ENCODE results near the gene RAPGEF2. TPM values are rescaled to one million over a fixed set of nuclear protein-coding genes. Genes with fewer than 3 reads are reported as not detected.

The RAPGEF2 gene, protein sequence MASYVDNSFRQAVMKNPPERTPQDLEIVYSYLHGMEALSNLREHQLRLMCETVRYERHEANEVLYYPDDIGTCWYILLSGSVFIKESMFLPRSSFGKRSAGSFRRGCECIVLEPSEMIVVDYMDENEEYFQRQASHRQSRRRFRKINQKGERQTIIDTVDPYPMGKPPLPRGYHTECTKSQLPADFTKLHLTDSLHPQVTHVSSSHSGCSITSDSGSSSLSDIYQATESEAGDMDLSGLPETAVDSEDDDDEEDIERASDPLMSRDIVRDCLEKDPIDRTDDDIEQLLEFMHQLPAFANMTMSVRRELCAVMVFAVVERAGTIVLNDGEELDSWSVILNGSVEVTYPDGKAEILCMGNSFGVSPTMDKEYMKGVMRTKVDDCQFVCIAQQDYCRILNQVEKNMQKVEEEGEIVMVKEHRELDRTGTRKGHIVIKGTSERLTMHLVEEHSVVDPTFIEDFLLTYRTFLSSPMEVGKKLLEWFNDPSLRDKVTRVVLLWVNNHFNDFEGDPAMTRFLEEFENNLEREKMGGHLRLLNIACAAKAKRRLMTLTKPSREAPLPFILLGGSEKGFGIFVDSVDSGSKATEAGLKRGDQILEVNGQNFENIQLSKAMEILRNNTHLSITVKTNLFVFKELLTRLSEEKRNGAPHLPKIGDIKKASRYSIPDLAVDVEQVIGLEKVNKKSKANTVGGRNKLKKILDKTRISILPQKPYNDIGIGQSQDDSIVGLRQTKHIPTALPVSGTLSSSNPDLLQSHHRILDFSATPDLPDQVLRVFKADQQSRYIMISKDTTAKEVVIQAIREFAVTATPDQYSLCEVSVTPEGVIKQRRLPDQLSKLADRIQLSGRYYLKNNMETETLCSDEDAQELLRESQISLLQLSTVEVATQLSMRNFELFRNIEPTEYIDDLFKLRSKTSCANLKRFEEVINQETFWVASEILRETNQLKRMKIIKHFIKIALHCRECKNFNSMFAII (N-terminal part only)
- polyA plus RNA-seq (2013, experiment 1 of 2): 26.5 TPM
- polyA plus RNA-seq (2013, experiment 2 of 2): 23.5 TPM

DNA sequence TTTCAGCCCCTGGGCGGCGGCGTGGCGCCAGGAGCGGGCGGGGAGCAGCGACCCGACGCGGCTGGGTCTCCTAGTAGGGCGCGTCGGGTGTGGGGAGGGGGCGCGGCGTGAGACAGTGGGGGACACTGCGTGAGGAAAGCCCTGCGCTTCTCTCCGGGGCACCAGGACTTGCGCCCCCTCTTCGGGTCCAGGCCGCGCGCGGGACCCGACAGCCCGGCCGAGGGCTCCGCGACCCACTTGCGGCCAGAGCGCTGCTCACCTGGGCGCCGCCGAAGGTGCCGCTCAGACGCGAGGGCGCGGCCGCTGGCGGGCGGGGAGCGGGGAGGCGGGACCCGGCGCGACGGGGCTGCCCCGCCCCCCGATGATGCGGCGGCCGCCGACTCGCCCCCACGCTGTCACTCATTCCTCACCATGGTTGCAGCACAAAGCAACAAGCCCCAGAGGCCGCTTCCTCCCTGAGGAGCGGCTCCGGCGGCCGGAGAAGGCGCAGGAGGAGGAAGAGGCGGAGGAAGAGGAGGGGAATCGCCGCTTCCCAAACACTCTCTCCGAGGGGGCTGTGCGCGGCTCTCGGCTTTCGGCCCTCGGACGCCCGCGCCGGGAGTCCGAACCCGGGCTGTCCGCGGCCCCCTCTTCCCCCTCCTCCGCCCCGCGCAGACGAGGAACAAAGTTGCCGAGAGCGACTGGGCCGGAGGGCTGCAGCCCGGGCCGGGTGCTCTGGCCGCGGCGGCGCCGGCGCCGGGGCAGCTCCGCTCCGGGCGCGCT is at the start of gene RAPGEF2:
RAPGEF2 (plus strand) TSS at position 458 of the 762 bp plus-strand sequence. CDS start 1,084 bp downstream, outside the sequence.
- Histone ChIP-seq H3K27me3 (ENCODE audit: control insufficient read depth in 1 of 2, insufficient read depth in 1 of 2, low read length in 2 of 2) (no peaks in the 10 kb centered on the region), H3K14ac (ENCODE audit: low read length in 2 of 2) (peak within 1 kb of the TSS; percentile 25 to 94), H3K9ac (ENCODE audit: low read length) (peak within 1 kb of the TSS; percentile 95), H2BK5ac (ENCODE audit: low read depth, low read length, poor library complexity, severe bottlenecking) (peak within 1 kb of the TSS; percentile 61), H2BK120ac (ENCODE audit: low read depth, low read length) (peak within 1 kb of the TSS; percentile 71), H3K4me1 (ENCODE audit: control insufficient read depth, insufficient read depth, low read depth, low read length) (peaks cover 4% of the 10 kb centered on the region), H4K8ac (ENCODE audit: low read length) (peak within 1 kb of the TSS; percentile 75), H2BK12ac (ENCODE audit: low read length in 2 of 2) (peak within 1 kb of the TSS; percentile 23 to 84), H3K36me3 (ENCODE audit: control insufficient read depth in 1 of 2, insufficient read depth in 2 of 2, low read depth in 1 of 2, low read length in 2 of 2) (no peaks in the 10 kb centered on the region), H2BK15ac (ENCODE audit: low read depth, poor library complexity, severe bottlenecking) (peak within 1 kb of the TSS; percentile 91), H3K18ac (ENCODE audit: low read depth in 1 of 2, low read length in 2 of 2) (peak within 1 kb of the TSS; percentile 83 to 94), H3K4ac (ENCODE audit: low read depth in 1 of 2, low read length in 2 of 2) (peak within 1 kb of the TSS; percentile 80 to 95), H2AK5ac (ENCODE audit: low read length, severe bottlenecking) (no peak within 1 kb of the TSS), H2AFZ (ENCODE audit: low read depth, low read length) (peak within 1 kb of the TSS; percentile 79), H3K23ac (ENCODE audit: low read length in 2 of 2) (peak within 1 kb of the TSS; percentile 63 to 81), H3K9me3 (ENCODE audit: control insufficient read depth, low read length) (no peaks in the 10 kb centered on the region), H3K79me1 (replicated peaks; ENCODE audit: low read length, poor library complexity, severe bottlenecking) (no peaks in the 10 kb centered on the region), H3K27ac (ENCODE audit: low read length, poor library complexity, severe bottlenecking) (no peak within 1 kb of the TSS), H4K91ac (ENCODE audit: low read length) (peak within 1 kb of the TSS; percentile 88), H3K4me3 (ENCODE audit: insufficient read depth in 1 of 2, low read depth in 1 of 2, low read length in 2 of 2) (peak within 1 kb of the TSS; percentile 73 to 94), H3K4me2 (ENCODE audit: low read length, poor library complexity, severe bottlenecking) (peak within 1 kb of the TSS; percentile 93)
- WGBS: under 1% methylated on average over 28 of the region's 100 CpGs
- DNase-seq: peak; percentile 96

DNA sequence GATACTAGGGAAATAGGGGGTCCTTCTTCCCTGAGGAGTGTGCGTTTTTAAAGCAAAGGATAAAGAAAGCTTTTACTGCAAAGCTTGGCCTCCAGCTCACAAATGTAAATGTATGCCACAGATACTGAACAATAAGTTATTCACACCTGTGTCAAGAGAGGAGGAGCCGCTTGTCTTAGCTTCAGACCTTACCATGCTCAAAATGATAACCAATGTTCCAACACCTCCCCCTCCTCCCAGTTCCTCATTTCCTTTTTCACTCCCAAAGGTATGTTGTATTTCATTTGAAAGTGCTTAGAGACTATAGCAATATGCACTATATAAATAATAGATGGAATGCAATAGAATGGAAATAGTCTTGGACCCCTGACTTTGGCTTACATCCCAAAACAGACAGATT is 47.0 kb upstream of the RAPGEF2 start:
- WGBS: no CpG with 5 or more reads among the region's 2 CpGs
- no peaks in the 10 kb centered on the region for H3K79me1 ChIP-seq (replicated peaks; ENCODE audit: low read length, poor library complexity, severe bottlenecking)

DNA sequence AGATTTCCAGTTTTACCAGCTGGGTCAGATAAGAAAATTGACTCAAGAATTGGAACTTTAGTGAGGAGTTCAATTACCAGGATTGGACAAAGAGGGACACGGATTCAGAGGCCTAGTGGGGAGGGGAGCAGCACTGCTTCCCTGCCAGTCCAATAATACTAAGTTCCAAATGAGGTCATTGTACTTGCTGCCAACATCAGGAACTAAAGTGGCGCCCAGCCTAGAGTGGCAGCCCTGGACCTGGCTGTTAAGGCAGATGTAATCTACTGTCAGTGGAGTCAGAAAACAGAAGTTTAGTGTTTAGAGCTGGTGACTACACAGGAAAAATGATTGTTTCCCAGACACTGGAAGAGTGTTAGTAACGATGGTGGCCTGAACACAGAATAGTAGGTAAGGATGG is 42.7 kb upstream of the RAPGEF2 start:
- H3K4me1 ChIP-seq (ENCODE audit: control insufficient read depth, insufficient read depth, low read depth, low read length): no peaks in the 10 kb centered on the region
- H3K14ac ChIP-seq (ENCODE audit: low read length in 2 of 2): no peak overlapping the region
- no peak overlapping the region for H2BK12ac ChIP-seq (ENCODE audit: low read length in 2 of 2)
- WGBS: 92% methylated on average over 3 of the region's 3 CpGs
- H4K91ac ChIP-seq (ENCODE audit: low read length): no peak overlapping the region
- H2BK5ac ChIP-seq (ENCODE audit: low read depth, low read length, poor library complexity, severe bottlenecking): no peak overlapping the region
- no peak overlapping the region for H2AK5ac ChIP-seq (ENCODE audit: low read length, severe bottlenecking)
- H2BK15ac ChIP-seq (ENCODE audit: low read depth, poor library complexity, severe bottlenecking): no peak overlapping the region
- H4K8ac ChIP-seq (ENCODE audit: low read length): no peak overlapping the region
- H3K4ac ChIP-seq (ENCODE audit: low read depth in 1 of 2, low read length in 2 of 2): no peak overlapping the region
- no peaks in the 10 kb centered on the region for H3K9me3 ChIP-seq (ENCODE audit: control insufficient read depth, low read length)
- no peaks in the 10 kb centered on the region for H3K27me3 ChIP-seq (ENCODE audit: control insufficient read depth in 1 of 2, insufficient read depth in 1 of 2, low read length in 2 of 2)
- H3K36me3 ChIP-seq (ENCODE audit: control insufficient read depth in 1 of 2, insufficient read depth in 2 of 2, low read depth in 1 of 2, low read length in 2 of 2): no peaks in the 10 kb centered on the region
- no peak overlapping the region for H3K23ac ChIP-seq (ENCODE audit: low read length in 2 of 2)
- no peak overlapping the region for H3K4me3 ChIP-seq (ENCODE audit: insufficient read depth in 1 of 2, low read depth in 1 of 2, low read length in 2 of 2)
- DNase-seq: no peak
- no peak overlapping the region for H3K18ac ChIP-seq (ENCODE audit: low read depth in 1 of 2, low read length in 2 of 2)
- no peak overlapping the region for H2BK120ac ChIP-seq (ENCODE audit: low read depth, low read length)
- no peak overlapping the region for H3K9ac ChIP-seq (ENCODE audit: low read length)
- H3K27ac ChIP-seq (ENCODE audit: low read length, poor library complexity, severe bottlenecking): no peak overlapping the region
- no peak overlapping the region for H3K4me2 ChIP-seq (ENCODE audit: low read length, poor library complexity, severe bottlenecking)
- no peak overlapping the region for H2AFZ ChIP-seq (ENCODE audit: low read depth, low read length)
- H3K79me1 ChIP-seq (replicated peaks; ENCODE audit: low read length, poor library complexity, severe bottlenecking): no peaks in the 10 kb centered on the region

More for the DNA sequence above, 47.0 kb upstream of the RAPGEF2 start:
- no peaks in the 10 kb centered on the region for H3K36me3 ChIP-seq (ENCODE audit: control insufficient read depth in 1 of 2, insufficient read depth in 2 of 2, low read depth in 1 of 2, low read length in 2 of 2)
- H2AFZ ChIP-seq (ENCODE audit: low read depth, low read length): no peak overlapping the region
- H3K27me3 ChIP-seq (ENCODE audit: control insufficient read depth in 1 of 2, insufficient read depth in 1 of 2, low read length in 2 of 2): no peaks in the 10 kb centered on the region
- H3K9me3 ChIP-seq (ENCODE audit: control insufficient read depth, low read length): no peaks in the 10 kb centered on the region
- no peak overlapping the region for H3K18ac ChIP-seq (ENCODE audit: low read depth in 1 of 2, low read length in 2 of 2)
- H3K4ac ChIP-seq (ENCODE audit: low read depth in 1 of 2, low read length in 2 of 2): no peak overlapping the region
- no peak overlapping the region for H2BK15ac ChIP-seq (ENCODE audit: low read depth, poor library complexity, severe bottlenecking)
- no peak overlapping the region for H3K4me2 ChIP-seq (ENCODE audit: low read length, poor library complexity, severe bottlenecking)
- no peak overlapping the region for H2BK12ac ChIP-seq (ENCODE audit: low read length in 2 of 2)
- no peak for DNase-seq
- H4K8ac ChIP-seq (ENCODE audit: low read length): no peak overlapping the region
- no peak overlapping the region for H3K4me3 ChIP-seq (ENCODE audit: insufficient read depth in 1 of 2, low read depth in 1 of 2, low read length in 2 of 2)
- H3K27ac ChIP-seq (ENCODE audit: low read length, poor library complexity, severe bottlenecking): no peak overlapping the region
- H3K14ac ChIP-seq (ENCODE audit: low read length in 2 of 2): no peak overlapping the region
- no peak overlapping the region for H2BK5ac ChIP-seq (ENCODE audit: low read depth, low read length, poor library complexity, severe bottlenecking)
- H3K23ac ChIP-seq (ENCODE audit: low read length in 2 of 2): no peak overlapping the region
- H3K9ac ChIP-seq (ENCODE audit: low read length): no peak overlapping the region
- H4K91ac ChIP-seq (ENCODE audit: low read length): no peak overlapping the region
- H3K4me1 ChIP-seq (ENCODE audit: control insufficient read depth, insufficient read depth, low read depth, low read length): peaks cover 1% of the 10 kb centered on the region
- no peak overlapping the region for H2BK120ac ChIP-seq (ENCODE audit: low read depth, low read length)
- H2AK5ac ChIP-seq (ENCODE audit: low read length, severe bottlenecking): no peak overlapping the region

Data from mesenchymal stem cell (in vitro differentiated cells and primary cell).